ENCODE measurements around the gene SYT9.

GRCh38 chr11:7457211-7457610 lies 205.5 kb downstream of the SYT9 start:
- TF ChIP-seq CTCF (IDR thresholded peaks at IDR 0.05; ENCODE audit: control extremely low read depth in 1 of 3, insufficient read depth in 1 of 3, low read depth in 1 of 3, low read length in 3 of 3) (no peak), MAX (IDR thresholded peaks at IDR 0.05) (no peak), KDM5A (IDR thresholded peaks at IDR 0.05; ENCODE audit: low read length) (no peak), JUN (IDR thresholded peaks at IDR 0.05; ENCODE audit: low read depth, low read length) (no peak), JUND (IDR thresholded peaks at IDR 0.05; ENCODE audit: low read length) (no peak), EZH2 (IDR thresholded peaks at IDR 0.05; ENCODE audit: low read depth, low read length, severe bottlenecking) (no peak), YY1 (IDR thresholded peaks at IDR 0.05; ENCODE audit: low read depth, low read length) (no peak), RFX5 (IDR thresholded peaks at IDR 0.05; ENCODE audit: borderline replicate concordance, low read depth, low read length) (no peak), RNF2 (IDR thresholded peaks at IDR 0.05; ENCODE audit: borderline replicate concordance, low read depth, low read length, missing control alignments, poor library complexity, severe bottlenecking) (no peak), POLR2A (IDR thresholded peaks at IDR 0.05; ENCODE audit: control extremely low read depth in 1 of 2, low read depth in 2 of 2, low read length in 2 of 2) (no peak), RXRA (IDR thresholded peaks at IDR 0.05; ENCODE audit: insufficient read depth, low read depth, low read length) (no peak), SIN3A (conservative IDR thresholded peaks at IDR 0.05 in 1 of 2, IDR thresholded peaks at IDR 0.05 in 1 of 2; ENCODE audit: low read depth in 1 of 2, low read length in 2 of 2) (no peak), EP300 (IDR thresholded peaks at IDR 0.05; ENCODE audit: borderline replicate concordance in 1 of 2, low read depth in 2 of 2, low read length in 2 of 2) (no peak)

Measured in H1 (cell line).